ENCODE results near the gene DOCK2. TPM values are rescaled to one million over a fixed set of nuclear protein-coding genes. Genes with fewer than 3 reads are reported as not detected.
A peak's percentile ranks its signal among the peaks of the same experiment; 100 is the strongest.

Gene DOCK2
- total RNA-seq, 2 experiments from 2014 or later, result 161 to 205 TPM

- Histone ChIP-seq H3K79me2 (ENCODE audit: insufficient read depth, low read depth, low read length) (no peaks in the 10 kb centered on the region), H2AFZ (ENCODE audit: low read length) (no peak overlapping the region), H3K4me1 (ENCODE audit: insufficient read depth, low read length, poor library complexity, severe bottlenecking) (no peaks in the 10 kb centered on the region), H3K9me3 (ENCODE audit: low read length) (0 out of 2 replicates have a peak, but pooled peaks cover 22% of the 10 kb centered on the region), H4K20me1 (ENCODE audit: insufficient read depth, low read length) (no peaks in the 10 kb centered on the region), H3K36me3 (ENCODE audit: insufficient read depth, low read length) (peaks cover 96% of the 10 kb centered on the region), H3K4me3 (ENCODE audit: low read depth, low read length, poor library complexity, severe bottlenecking) (no peak overlapping the region), H3K27ac (ENCODE audit: low read depth, low read length, poor library complexity, severe bottlenecking) (no peak overlapping the region), H3K9me2 (ENCODE audit: insufficient read depth, low read length) (no peaks in the 10 kb centered on the region), H3K4me2 (ENCODE audit: low read length) (no peak overlapping the region)
- POLR2A ChIA-PET, result no interaction called here
- no peak for DNase-seq (ENCODE audit: low spot score)
- BruUV-seq (replicated peaks), result no TSS peak
- CTCF ChIA-PET (ENCODE audit: unreplicated experiment), result no interaction called here
- intact Hi-C loops (cut with micrococcal nuclease; ENCODE audit: unreplicated experiment), result no loop called here
- TF ChIP-seq CTCF (conservative IDR thresholded peaks at IDR 0.05; ENCODE audit: low read length), result no peak
- no peak for TF ChIP-seq EZH2phosphoT487 (IDR thresholded peaks at IDR 0.05; ENCODE audit: borderline replicate concordance, low read depth, low read length)
Measured at GRCh38 chr5:169848271-169848670, 211.2 kb downstream of the DOCK2 start.

- TF ChIP-seq EZH2phosphoT487 (IDR thresholded peaks at IDR 0.05; ENCODE audit: borderline replicate concordance, low read depth, low read length), result no peak
- no peak for TF ChIP-seq CTCF (conservative IDR thresholded peaks at IDR 0.05; ENCODE audit: low read length)
- no peaks in the 10 kb centered on the region for H4K20me1 ChIP-seq (ENCODE audit: insufficient read depth, low read length)
Measured at GRCh38 chr5:169848792-169849191, 211.7 kb downstream of the DOCK2 start.

GRCh38 chr5:169850409-169850808 lies 213.3 kb downstream of the DOCK2 start:
- ChIA-PET POLR2A (interaction anchor here (0.8 kb wide), 1 partner anchor 728 kb away, joined by 3 read pairs; no protein-coding TSS in a partner anchor), CTCF (ENCODE audit: unreplicated experiment) (no interaction called here)
- Histone ChIP-seq H3K9me3 (ENCODE audit: low read length) (0 out of 2 replicates have a peak, but pooled peaks cover 22% of the 10 kb centered on the region), H3K4me2 (ENCODE audit: low read length) (no peak overlapping the region), H4K20me1 (ENCODE audit: insufficient read depth, low read length) (no peaks in the 10 kb centered on the region), H3K27ac (ENCODE audit: low read depth, low read length, poor library complexity, severe bottlenecking) (no peak overlapping the region), H2AFZ (ENCODE audit: low read length) (no peak overlapping the region), H3K79me2 (ENCODE audit: insufficient read depth, low read depth, low read length) (no peaks in the 10 kb centered on the region), H3K4me1 (ENCODE audit: insufficient read depth, low read length, poor library complexity, severe bottlenecking) (no peaks in the 10 kb centered on the region), H3K36me3 (ENCODE audit: insufficient read depth, low read length) (peaks cover 94% of the 10 kb centered on the region), H3K4me3 (ENCODE audit: low read depth, low read length, poor library complexity, severe bottlenecking) (no peak overlapping the region), H3K9me2 (ENCODE audit: insufficient read depth, low read length) (no peaks in the 10 kb centered on the region)
- peak; percentile 50 for TF ChIP-seq CTCF (conservative IDR thresholded peaks at IDR 0.05; ENCODE audit: low read length)
- TF ChIP-seq EZH2phosphoT487 (IDR thresholded peaks at IDR 0.05; ENCODE audit: borderline replicate concordance, low read depth, low read length), result no peak
- intact Hi-C loops (cut with micrococcal nuclease; ENCODE audit: unreplicated experiment), result no loop called here
- BruUV-seq (replicated peaks), result no TSS peak
- no peak for DNase-seq (ENCODE audit: low spot score)

More at GRCh38 chr5:169848792-169849191, 211.7 kb downstream of the DOCK2 start:
- POLR2A ChIA-PET, result no interaction called here
- no peaks in the 10 kb centered on the region for H3K4me1 ChIP-seq (ENCODE audit: insufficient read depth, low read length, poor library complexity, severe bottlenecking)
- CTCF ChIA-PET (ENCODE audit: unreplicated experiment), result no interaction called here
- H3K36me3 ChIP-seq (ENCODE audit: insufficient read depth, low read length), result peaks cover 97% of the 10 kb centered on the region
- no peak overlapping the region for H3K27ac ChIP-seq (ENCODE audit: low read depth, low read length, poor library complexity, severe bottlenecking)
- H3K79me2 ChIP-seq (ENCODE audit: insufficient read depth, low read depth, low read length), result no peaks in the 10 kb centered on the region
- H2AFZ ChIP-seq (ENCODE audit: low read length), result no peak overlapping the region
- H3K4me3 ChIP-seq (ENCODE audit: low read depth, low read length, poor library complexity, severe bottlenecking), result no peak overlapping the region
- no peaks in the 10 kb centered on the region for H3K9me2 ChIP-seq (ENCODE audit: insufficient read depth, low read length)
- H3K4me2 ChIP-seq (ENCODE audit: low read length), result no peak overlapping the region
- BruUV-seq (replicated peaks), result no TSS peak
- 0 out of 2 replicates have a peak, but pooled peaks cover 22% of the 10 kb centered on the region for H3K9me3 ChIP-seq (ENCODE audit: low read length)
- intact Hi-C loops (cut with micrococcal nuclease; ENCODE audit: unreplicated experiment), result no loop called here
- no peak for DNase-seq (ENCODE audit: low spot score)

All from OCI-LY7 (cell line).